ENCODE data around the gene GRHL1. TPM values are rescaled to one million over a fixed set of nuclear protein-coding genes. Genes with fewer than 3 reads are reported as not detected.
A peak's percentile ranks its signal among the peaks of the same experiment; 100 is the strongest.

Gene GRHL1
- total RNA-seq, 1 experiment from 2014 or later = 2.5 TPM

GRCh38 chr2:9984217-9984739 is 32.8 kb downstream of the GRHL1 start:
- peak; percentile 78 for TF ChIP-seq CTCF (conservative IDR thresholded peaks at IDR 0.05)
- DNase-seq = no peak

More at GRCh38 chr2:9984217-9984739, 32.8 kb downstream of the GRHL1 start:
- no peaks in the 10 kb centered on the region for H3K79me1 ChIP-seq (ENCODE audit: insufficient read depth, low read depth, low read length, poor library complexity, severe bottlenecking)
- no peak overlapping the region for H2BK20ac ChIP-seq (ENCODE audit: low read depth, low read length, poor library complexity, severe bottlenecking)
- H3K79me2 ChIP-seq (ENCODE audit: insufficient read depth, low read length) = no peaks in the 10 kb centered on the region
- H4K20me1 ChIP-seq (ENCODE audit: control insufficient read depth, insufficient read depth, insufficient read length) = no peaks in the 10 kb centered on the region
- no peak overlapping the region for H4K5ac ChIP-seq (ENCODE audit: insufficient read length, low read depth, low read length)
- no peak overlapping the region for H3K14ac ChIP-seq (ENCODE audit: insufficient read depth, low read length)
- H3K9ac ChIP-seq (ENCODE audit: extremely low read depth, insufficient read length, low read length) = no peak overlapping the region
- no peaks in the 10 kb centered on the region for H3K4me1 ChIP-seq (ENCODE audit: insufficient read depth, low read length)
- no peak overlapping the region for H2BK120ac ChIP-seq (ENCODE audit: low read depth, low read length, poor library complexity, severe bottlenecking)
- H3T11ph ChIP-seq (ENCODE audit: low read length) = no peak overlapping the region
- Mint-ChIP-seq H3K9me3 (no peaks in the 10 kb centered on the region), H3K4me3 (no peak overlapping the region), H3K27me3 (ENCODE audit: low read depth) (no peaks in the 10 kb centered on the region), H3K4me1 (no peaks in the 10 kb centered on the region), H3K27ac (no peak overlapping the region), H3K36me3 (ENCODE audit: insufficient read depth in 1 of 3, low read depth in 3 of 3) (no peaks in the 10 kb centered on the region)
- H2BK15ac ChIP-seq (ENCODE audit: low read depth, low read length) = no peak overlapping the region
- no peak overlapping the region for H3K27ac ChIP-seq (ENCODE audit: insufficient read length, low read depth, low read length)
- no peak overlapping the region for H2BK5ac ChIP-seq (ENCODE audit: insufficient read length, low read length)
- no peak overlapping the region for H3K18ac ChIP-seq (ENCODE audit: insufficient read length, low read depth, low read length)
- H3K27me3 ChIP-seq (ENCODE audit: insufficient read depth, low read length) = no peaks in the 10 kb centered on the region
- no peak overlapping the region for H2AK5ac ChIP-seq (ENCODE audit: insufficient read length, low read length)
- no peak overlapping the region for H3K4ac ChIP-seq (ENCODE audit: low read depth, low read length)
- no CpG with 5 or more reads among the region's 7 CpGs for WGBS (ENCODE audit: extremely low coverage, insufficient read length, low lambda C conversion rate)
- no peak overlapping the region for H3K23ac ChIP-seq (ENCODE audit: insufficient read length, low read depth, low read length)
- no peaks in the 10 kb centered on the region for H3K23me2 ChIP-seq (ENCODE audit: insufficient read length, low read depth, low read length, poor library complexity, severe bottlenecking)
- H3K9me3 ChIP-seq (ENCODE audit: control insufficient read depth, low read depth, low read length) = no peaks in the 10 kb centered on the region
- H2AFZ ChIP-seq (ENCODE audit: low read length) = no peak overlapping the region
- H3K56ac ChIP-seq (ENCODE audit: insufficient read length, low read depth, low read length) = no peak overlapping the region
- no peak overlapping the region for H4K8ac ChIP-seq (replicated peaks; ENCODE audit: insufficient read length, low read depth, low read length)
- H4K91ac ChIP-seq (ENCODE audit: insufficient read length, low read depth, low read length) = no peak overlapping the region
- no peak overlapping the region for H3K4me2 ChIP-seq (ENCODE audit: insufficient read depth, insufficient read length, low read length)
- no peak overlapping the region for H2BK12ac ChIP-seq (ENCODE audit: insufficient read length, low read depth, low read length)
